GM12892 (cell line): ENCODE results near the gene TBKBP1.

Experiments used
- POLR2A ChIP-seq: IDR thresholded peaks from 2 replicates; pipeline ENCODE4 v1.6.1; 2011; ENCODE audit warnings: low read depth, low read length, control low read depth
- POLR2AphosphoS5 ChIP-seq: IDR thresholded peaks from 2 replicates; pipeline ENCODE4 v1.6.1; 2011; ENCODE audit warnings: low read depth, low read length, control low read depth
- TAF1 ChIP-seq: IDR thresholded peaks from 2 replicates; pipeline ENCODE4 v1.6.1; 2011; ENCODE audit warnings: low read depth, mild to moderate bottlenecking, control low read depth, low read length, borderline replicate concordance

DNA sequence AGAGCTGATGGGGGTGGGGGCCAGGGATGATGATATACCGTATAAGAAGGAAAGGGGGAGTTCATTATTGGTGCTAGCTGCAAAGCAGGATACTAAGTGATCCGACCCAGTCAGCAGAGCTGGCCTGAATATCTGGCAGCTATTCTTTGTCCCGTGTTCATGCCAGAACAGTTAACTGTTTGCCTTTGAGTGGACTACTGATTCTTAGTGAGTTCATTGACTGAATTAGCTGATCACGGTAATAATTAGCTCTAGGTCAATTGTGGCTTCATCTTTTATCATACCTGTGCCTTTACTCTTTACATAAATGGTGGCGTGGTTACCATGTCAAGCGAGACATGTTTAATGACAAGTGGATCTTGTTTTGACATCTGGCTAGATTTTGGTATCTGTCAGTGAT is 39.0 kb upstream of the TBKBP1 start:
- no peak; the same call in 1 of the 2 replicates for TF ChIP-seq POLR2A
- no peak for TF ChIP-seq POLR2AphosphoS5
- TF ChIP-seq TAF1 = no peak
